ENCODE measurements around the gene CFAP90. TPM values are rescaled to one million over a fixed set of nuclear protein-coding genes. Genes with fewer than 3 reads are reported as not detected.
A peak's percentile ranks its signal among the peaks of the same experiment; 100 is the strongest.

The CFAP90 gene
- total RNA-seq, 4 donors from 2014 or later = not detected

DNA sequence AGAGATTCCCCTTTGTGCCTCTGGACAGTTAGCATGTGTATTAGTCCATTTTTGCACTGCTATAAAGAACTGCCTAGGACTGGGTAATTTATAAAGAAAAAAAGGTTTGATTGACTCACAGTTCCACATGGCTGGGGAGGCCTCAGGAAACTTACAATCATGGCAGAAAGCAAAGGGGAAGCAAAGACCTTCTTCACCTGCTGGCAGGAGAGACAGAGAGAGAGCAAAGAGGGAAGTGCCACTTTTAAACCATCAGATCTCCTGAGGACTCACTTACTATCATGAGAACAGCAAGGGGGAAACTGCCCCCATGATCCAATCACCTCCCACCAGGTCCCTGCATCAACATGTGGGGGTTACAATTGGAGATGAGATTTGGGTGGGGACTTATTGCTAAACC, 6.0 kb downstream of the CFAP90 start:
- Histone ChIP-seq H3K9me3 (no peaks in the 10 kb centered on the region), H3K27me3 (no peaks in the 10 kb centered on the region), H3K4me3 (no peak overlapping the region), H3K27ac (no peak overlapping the region), H3K4me1 (peaks cover 0 to 6% (median under 1%) of the 10 kb centered on the region in 4 donors), H3K36me3 (no peaks in the 10 kb centered on the region)
- no peak for TF ChIP-seq POLR2A (IDR thresholded peaks at IDR 0.05)
- TF ChIP-seq, protein P1, sequence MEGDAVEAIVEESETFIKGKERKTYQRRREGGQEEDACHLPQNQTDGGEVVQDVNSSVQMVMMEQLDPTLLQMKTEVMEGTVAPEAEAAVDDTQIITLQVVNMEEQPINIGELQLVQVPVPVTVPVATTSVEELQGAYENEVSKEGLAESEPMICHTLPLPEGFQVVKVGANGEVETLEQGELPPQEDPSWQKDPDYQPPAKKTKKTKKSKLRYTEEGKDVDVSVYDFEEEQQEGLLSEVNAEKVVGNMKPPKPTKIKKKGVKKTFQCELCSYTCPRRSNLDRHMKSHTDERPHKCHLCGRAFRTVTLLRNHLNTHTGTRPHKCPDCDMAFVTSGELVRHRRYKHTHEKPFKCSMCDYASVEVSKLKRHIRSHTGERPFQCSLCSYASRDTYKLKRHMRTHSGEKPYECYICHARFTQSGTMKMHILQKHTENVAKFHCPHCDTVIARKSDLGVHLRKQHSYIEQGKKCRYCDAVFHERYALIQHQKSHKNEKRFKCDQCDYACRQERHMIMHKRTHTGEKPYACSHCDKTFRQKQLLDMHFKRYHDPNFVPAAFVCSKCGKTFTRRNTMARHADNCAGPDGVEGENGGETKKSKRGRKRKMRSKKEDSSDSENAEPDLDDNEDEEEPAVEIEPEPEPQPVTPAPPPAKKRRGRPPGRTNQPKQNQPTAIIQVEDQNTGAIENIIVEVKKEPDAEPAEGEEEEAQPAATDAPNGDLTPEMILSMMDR (IDR thresholded peaks at IDR 0.05) = no peak
- DNase-seq = no peak

DNA sequence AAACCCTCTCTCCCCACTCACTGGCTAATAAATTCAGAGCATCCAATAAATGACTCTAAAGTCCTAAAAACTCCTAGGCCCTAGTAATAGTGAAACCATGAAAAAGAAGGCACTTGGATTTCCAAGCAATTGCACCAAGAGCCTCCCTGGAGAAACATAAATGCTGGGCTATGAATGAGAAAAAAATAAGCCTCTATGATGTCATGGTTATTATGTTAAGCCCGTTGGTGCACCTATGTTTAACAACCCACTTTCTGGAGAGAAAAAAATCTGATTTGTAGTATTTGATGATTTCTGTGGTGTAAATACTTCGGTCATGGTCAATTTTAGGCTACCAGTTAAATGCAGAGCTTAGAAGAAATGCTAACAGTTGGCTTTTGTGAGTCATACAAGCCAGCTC, 8.4 kb downstream of the CFAP90 start:
- Histone ChIP-seq H3K4me1 (no peaks in the 10 kb centered on the region), H3K36me3 (no peaks in the 10 kb centered on the region), H3K27ac (no peak overlapping the region), H3K4me3 (no peak overlapping the region), H3K9me3 (no peaks in the 10 kb centered on the region), H3K27me3 (no peaks in the 10 kb centered on the region)
- DNase-seq = no peak
- TF ChIP-seq POLR2A (IDR thresholded peaks at IDR 0.05) = no peak
- TF ChIP-seq, protein P1 (IDR thresholded peaks at IDR 0.05) = no peak

DNA sequence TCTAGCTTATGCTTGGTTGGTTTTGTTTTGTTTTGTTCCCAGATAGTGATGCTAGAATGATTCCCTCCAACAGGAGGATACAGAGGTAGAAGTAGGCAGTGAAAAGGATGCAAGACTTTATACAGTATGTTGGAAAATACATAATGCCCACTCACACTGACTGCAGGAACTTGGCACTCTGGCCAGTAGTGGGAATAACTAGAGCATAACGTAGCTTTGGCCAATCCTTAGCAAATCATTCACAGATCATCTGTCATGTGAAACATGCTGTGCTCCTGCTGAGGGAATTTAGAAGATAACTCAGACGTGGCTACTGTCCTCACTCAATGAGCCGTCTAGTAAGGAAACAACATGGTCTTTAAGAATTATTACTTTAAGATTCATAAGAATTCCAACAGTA, 13.5 kb downstream of the CFAP90 start:
- no peaks in the 10 kb centered on the region for H3K36me3 ChIP-seq
- DNase-seq = no peak
- no peak overlapping the region for H3K4me3 ChIP-seq
- no peaks in the 10 kb centered on the region for H3K27me3 ChIP-seq
- H3K27ac ChIP-seq = no peak overlapping the region
- no peaks in the 10 kb centered on the region for H3K9me3 ChIP-seq
- no peak for TF ChIP-seq POLR2A (IDR thresholded peaks at IDR 0.05)
- H3K4me1 ChIP-seq = no peaks in the 10 kb centered on the region

DNA sequence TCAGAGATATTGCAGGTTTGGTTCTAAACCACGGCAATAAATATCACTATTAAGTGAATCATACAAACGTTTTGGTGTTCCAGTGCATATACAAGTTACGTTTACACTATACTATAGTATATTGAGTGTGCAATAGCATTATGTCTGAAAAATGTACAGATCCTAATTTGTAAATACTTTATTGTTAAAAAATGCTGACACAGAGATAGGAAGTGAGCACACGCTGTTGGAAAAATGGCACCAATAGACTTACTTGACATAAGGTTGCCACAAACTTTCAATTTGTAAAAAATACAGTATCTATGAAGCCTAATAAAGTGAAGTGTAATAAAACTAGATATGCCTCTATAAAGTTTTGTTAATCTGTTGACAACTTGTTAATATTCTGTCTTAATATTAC, 16.0 kb downstream of the CFAP90 start:
- DNase-seq = no peak
- no peak for TF ChIP-seq POLR2A (IDR thresholded peaks at IDR 0.05)
- TF ChIP-seq, protein P1 (IDR thresholded peaks at IDR 0.05) = no peak
- H3K9me3 ChIP-seq = no peaks in the 10 kb centered on the region
- no peaks in the 10 kb centered on the region for H3K4me1 ChIP-seq
- H3K27ac ChIP-seq = no peak overlapping the region
- no peak overlapping the region for H3K4me3 ChIP-seq
- no peaks in the 10 kb centered on the region for H3K27me3 ChIP-seq
- H3K36me3 ChIP-seq = no peaks in the 10 kb centered on the region

DNA sequence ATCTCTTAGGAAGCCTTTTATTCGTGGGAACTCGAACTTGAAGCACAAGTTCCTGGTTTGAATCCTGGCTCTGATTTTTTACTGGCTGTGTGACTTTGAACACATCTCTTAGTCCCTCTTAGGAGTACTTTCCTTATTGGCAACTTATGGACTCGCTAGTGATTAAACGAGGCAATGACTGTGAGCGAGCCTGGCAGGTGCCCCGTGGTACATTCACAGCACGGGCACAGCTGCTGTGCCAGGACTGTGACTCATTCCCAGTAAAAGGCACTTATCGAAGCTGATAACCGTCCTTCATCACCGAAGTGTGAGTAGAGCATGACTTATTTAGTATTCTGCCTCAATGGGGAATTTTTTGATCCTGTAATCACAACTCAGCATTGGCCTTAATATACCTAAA, 22.7 kb downstream of the CFAP90 start:
- DNase-seq = peak in 1 of 3 donors; percentile 53
- no peaks in the 10 kb centered on the region for H3K9me3 ChIP-seq
- H3K4me3 ChIP-seq = no peak overlapping the region
- no peaks in the 10 kb centered on the region for H3K4me1 ChIP-seq
- H3K36me3 ChIP-seq = no peaks in the 10 kb centered on the region
- no peak overlapping the region for H3K27ac ChIP-seq
- no peak for TF ChIP-seq POLR2A (IDR thresholded peaks at IDR 0.05)
- TF ChIP-seq, protein P1 (IDR thresholded peaks at IDR 0.05) = no peak
- no peaks in the 10 kb centered on the region for H3K27me3 ChIP-seq

DNA sequence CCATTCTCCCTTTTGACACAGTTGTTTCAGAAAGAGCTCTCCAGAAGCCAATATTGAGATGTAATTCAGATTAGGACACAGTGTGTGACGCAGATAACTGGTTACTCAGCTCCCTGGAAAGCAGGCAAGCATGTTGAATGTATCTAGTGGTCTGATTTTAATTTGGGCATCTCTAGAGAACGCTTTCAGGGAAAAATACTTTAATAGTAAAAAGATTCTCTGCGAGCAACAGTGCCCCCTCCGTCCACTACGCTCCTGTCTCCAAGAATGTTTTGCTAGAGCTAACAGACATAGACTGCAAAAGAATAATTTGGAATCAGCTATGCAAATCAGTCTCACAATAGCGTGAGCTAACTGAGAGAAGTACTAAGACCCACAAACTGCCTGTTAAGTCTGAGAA, 23.3 kb downstream of the CFAP90 start:
- no peaks in the 10 kb centered on the region for H3K4me1 ChIP-seq
- no peak overlapping the region for H3K4me3 ChIP-seq
- H3K9me3 ChIP-seq = no peaks in the 10 kb centered on the region
- H3K27ac ChIP-seq = no peak overlapping the region
- no peak for DNase-seq
- no peaks in the 10 kb centered on the region for H3K27me3 ChIP-seq
- TF ChIP-seq, protein P1 (IDR thresholded peaks at IDR 0.05) = no peak
- TF ChIP-seq POLR2A (IDR thresholded peaks at IDR 0.05) = no peak
- no peaks in the 10 kb centered on the region for H3K36me3 ChIP-seq

Data from Peyer's patch (tissue), 4 donors.